GM18511 (cell line): ENCODE measurements around the gene PTPRD.
"Not testable (repeated sequence)": the region's sequence is repeated elsewhere in the genome, so short reads cannot be mapped to it uniquely, and the experiment has no call there.

ENCODE experiments used
- ATAC-seq: cut with Tn5 transposase; IDR thresholded peaks from one replicate; pipeline ENCODE4 v1.9.1; 2021; ENCODE audit warnings: mild to moderate bottlenecking, moderate library complexity; ENCODE audit not compliant: unreplicated experiment

PTPRD gene

GRCh38 chr9:9996259-9996658, 616.5 kb downstream of the PTPRD start:
- no peak for ATAC-seq

- no peak for ATAC-seq
Measured at GRCh38 chr9:9992936-9993335, 619.9 kb downstream of the PTPRD start.

GRCh38 chr9:9973062-9973461, 639.7 kb downstream of the PTPRD start:
- ATAC-seq = no peak

- ATAC-seq = no peak
Measured at GRCh38 chr9:9970514-9970913, 642.3 kb downstream of the PTPRD start.

- no peak for ATAC-seq
Measured at GRCh38 chr9:9963841-9964240, 649.0 kb downstream of the PTPRD start.

GRCh38 chr9:9961934-9962333, 650.9 kb downstream of the PTPRD start:
- no peak for ATAC-seq

- ATAC-seq = no peak
Measured at GRCh38 chr9:9961487-9961886, 651.3 kb downstream of the PTPRD start.

GRCh38 chr9:9951556-9952160, 661.1 kb downstream of the PTPRD start:
- ATAC-seq = no peak

GRCh38 chr9:9950813-9951212, 662.0 kb downstream of the PTPRD start:
- ATAC-seq = no peak

- no peak for ATAC-seq
Measured at GRCh38 chr9:9949978-9950377, 662.8 kb downstream of the PTPRD start.

GRCh38 chr9:9949368-9949767, 663.4 kb downstream of the PTPRD start:
- ATAC-seq = no peak

GRCh38 chr9:9945966-9946365, 666.8 kb downstream of the PTPRD start:
- ATAC-seq = no peak

GRCh38 chr9:9942764-9943424, 669.9 kb downstream of the PTPRD start:
- peak; percentile 85 for ATAC-seq

GRCh38 chr9:9938432-9938831, 674.4 kb downstream of the PTPRD start:
- ATAC-seq = no peak

- not testable (repeated sequence) for ATAC-seq
Measured at GRCh38 chr9:9931464-9931863, 681.3 kb downstream of the PTPRD start.

GRCh38 chr9:9924376-9924775, 688.4 kb downstream of the PTPRD start:
- ATAC-seq = no peak

- ATAC-seq = no peak
Measured at GRCh38 chr9:9921805-9922204, 691.0 kb downstream of the PTPRD start.

- no peak for ATAC-seq
Measured at GRCh38 chr9:9920425-9921060, 692.3 kb downstream of the PTPRD start.

GRCh38 chr9:9919174-9919775, 693.5 kb downstream of the PTPRD start:
- no peak for ATAC-seq

- no peak for ATAC-seq
Measured at GRCh38 chr9:9917400-9917799, 695.4 kb downstream of the PTPRD start.

- no peak for ATAC-seq
Measured at GRCh38 chr9:9914174-9914573, 698.6 kb downstream of the PTPRD start.

- no peak for ATAC-seq
Measured at GRCh38 chr9:9913276-9913832, 699.4 kb downstream of the PTPRD start.
